Fibroblast of the aortic adventitia (primary cell): ENCODE measurements around the gene KRTAP4-2. TPM values are rescaled to one million over a fixed set of nuclear protein-coding genes. Genes with fewer than 3 reads are reported as not detected.
"Not testable (repeated sequence)": the region's sequence is repeated elsewhere in the genome, so short reads cannot be mapped to it uniquely, and the experiment has no call there.

Source experiments
- DNase-seq: peaks from one replicate; pipeline ENCODE4 v3.0.0-alpha.2; 2010; ENCODE audit warnings: low read depth
- H3K4me3 ChIP-seq: 2 replicates; pipeline ENCODE4 v1.5.1; 2011; ENCODE audit warnings: low read depth, mild to moderate bottlenecking, control low read depth, low read length, moderate library complexity
- total RNA-seq: library from RNA; depleted of rRNA; stranded (reverse); fragments of >200 nt; gene quantifications from 2 replicates; pipeline ENCODE4 v1.2.3, GENCODE V29; 2012; ENCODE audit warnings: low replicate concordance
- TF ChIP-seq, protein P1 (sequence below): IDR thresholded peaks from 2 replicates; pipeline ENCODE4 v1.5.1; 2011; ENCODE audit warnings: mild to moderate bottlenecking, low read length, control low read depth, inconsistent platforms; ENCODE audit not compliant: insufficient read depth

KRTAP4-2 gene
- total RNA-seq, 1 donor = not detected

DNA sequence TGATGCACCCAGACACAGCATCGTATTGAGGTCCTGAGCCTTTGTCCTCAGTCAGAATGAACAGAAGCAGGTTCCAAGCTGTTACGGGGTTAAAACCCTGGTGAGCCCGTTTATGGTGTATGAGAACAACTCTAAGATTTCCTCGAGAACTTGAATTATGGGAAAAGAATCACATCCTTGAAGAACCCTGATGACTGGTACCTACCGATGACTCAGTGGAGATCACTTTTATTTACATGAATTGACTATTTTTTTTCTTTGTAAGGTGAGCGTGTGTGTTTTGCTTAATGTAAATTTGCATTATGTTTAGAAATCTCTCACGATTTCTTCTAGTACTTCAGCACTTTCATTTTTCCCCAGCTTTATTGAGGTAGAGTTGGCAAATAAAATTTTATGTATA is 14.2 kb downstream of the KRTAP4-2 start:
- TF ChIP-seq, protein P1, sequence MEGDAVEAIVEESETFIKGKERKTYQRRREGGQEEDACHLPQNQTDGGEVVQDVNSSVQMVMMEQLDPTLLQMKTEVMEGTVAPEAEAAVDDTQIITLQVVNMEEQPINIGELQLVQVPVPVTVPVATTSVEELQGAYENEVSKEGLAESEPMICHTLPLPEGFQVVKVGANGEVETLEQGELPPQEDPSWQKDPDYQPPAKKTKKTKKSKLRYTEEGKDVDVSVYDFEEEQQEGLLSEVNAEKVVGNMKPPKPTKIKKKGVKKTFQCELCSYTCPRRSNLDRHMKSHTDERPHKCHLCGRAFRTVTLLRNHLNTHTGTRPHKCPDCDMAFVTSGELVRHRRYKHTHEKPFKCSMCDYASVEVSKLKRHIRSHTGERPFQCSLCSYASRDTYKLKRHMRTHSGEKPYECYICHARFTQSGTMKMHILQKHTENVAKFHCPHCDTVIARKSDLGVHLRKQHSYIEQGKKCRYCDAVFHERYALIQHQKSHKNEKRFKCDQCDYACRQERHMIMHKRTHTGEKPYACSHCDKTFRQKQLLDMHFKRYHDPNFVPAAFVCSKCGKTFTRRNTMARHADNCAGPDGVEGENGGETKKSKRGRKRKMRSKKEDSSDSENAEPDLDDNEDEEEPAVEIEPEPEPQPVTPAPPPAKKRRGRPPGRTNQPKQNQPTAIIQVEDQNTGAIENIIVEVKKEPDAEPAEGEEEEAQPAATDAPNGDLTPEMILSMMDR = no peak
- no peak for DNase-seq
- H3K4me3 ChIP-seq = no peak overlapping the region

DNA sequence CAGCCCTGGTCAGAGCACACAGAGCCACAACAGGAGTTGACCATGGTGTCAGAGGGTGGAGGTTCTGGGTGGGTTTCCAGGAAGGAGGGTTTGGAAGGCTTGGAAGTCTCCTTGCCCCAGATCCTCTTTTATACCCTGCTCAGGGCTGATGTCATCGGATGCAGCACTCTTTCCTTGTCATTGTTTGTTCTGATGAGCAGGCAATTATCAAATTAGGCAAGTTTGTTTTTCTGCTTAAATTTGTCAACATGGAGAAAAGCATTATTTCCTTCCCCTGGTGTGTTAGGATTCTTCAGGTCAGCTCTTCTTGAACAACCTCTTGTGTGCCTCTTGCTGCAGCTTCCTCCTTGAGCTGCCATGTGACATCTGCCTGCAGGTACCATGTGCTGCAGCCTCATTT is 17.4 kb downstream of the KRTAP4-2 start, which contains the start of gene KRTAP4-4:
Gene KRTAP4-4 (minus strand): TSS at position 101 of the 400 bp plus-strand sequence. CDS start 57 bp downstream, at position 44.
- no peak for DNase-seq
- H3K4me3 ChIP-seq = no peak within 1 kb of the TSS
- TF ChIP-seq, protein P1 = no peak

DNA sequence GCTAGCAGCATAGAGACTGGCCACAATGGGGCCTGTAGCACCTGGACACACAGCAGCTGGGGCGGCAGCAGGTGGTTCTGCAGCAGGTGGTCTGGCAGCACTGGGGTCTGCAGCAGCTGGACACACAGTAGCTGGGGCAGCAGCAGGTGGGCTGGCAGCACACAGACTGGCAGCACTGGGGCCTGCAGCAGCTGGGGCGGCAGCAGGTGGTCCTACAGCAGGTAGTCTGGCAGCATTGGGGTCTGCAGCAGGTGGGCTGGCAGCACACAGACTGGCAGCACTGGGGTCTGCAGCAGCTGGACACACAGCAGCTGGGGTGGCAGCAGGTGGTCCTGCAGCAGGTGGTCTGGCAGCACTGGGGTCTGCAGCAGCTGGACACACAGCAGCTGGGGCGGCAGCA is 17.8 kb downstream of the KRTAP4-2 start:
- H3K4me3 ChIP-seq, DNase-seq: not testable (repeated sequence)

DNA sequence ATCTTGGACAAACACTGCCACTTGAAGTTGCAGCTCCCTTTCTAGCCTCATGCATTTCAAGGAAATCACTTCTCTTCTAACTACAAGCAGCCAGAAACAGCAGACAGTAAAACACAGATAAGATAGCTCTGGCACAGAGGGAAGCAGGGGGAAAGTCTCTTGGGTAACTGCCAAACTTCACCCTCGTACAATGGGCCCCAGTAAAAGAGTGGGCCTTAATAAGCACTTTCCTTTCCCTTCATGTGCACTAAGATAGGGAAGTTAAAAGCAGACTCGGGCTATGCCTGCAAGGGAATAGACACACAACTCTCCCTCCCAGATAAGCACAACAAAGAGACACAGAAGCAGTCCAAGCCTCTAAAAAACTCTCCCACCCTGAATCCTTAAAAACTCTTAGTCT is 24.2 kb downstream of the KRTAP4-2 start:
- no peak for DNase-seq
- H3K4me3 ChIP-seq = no peak overlapping the region
- TF ChIP-seq, protein P1 = no peak

DNA sequence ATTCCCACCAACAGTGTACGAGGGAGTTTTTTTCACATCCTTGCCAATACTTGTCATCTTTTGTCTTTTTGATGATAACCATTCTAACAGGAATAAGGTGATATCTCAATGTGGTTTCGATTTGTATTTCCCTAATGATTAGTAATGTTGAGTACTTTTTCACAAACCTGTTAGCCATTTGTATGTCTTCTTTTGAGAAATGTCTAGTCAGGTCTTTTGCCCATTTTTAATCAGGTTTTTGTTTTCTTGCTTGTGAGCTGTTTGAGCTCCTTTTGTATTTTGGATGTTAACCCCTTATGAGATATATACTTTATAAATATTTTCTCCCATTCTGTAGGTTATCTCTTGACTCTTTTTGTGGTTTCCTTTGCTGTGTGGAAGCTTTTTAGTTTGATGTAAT is 26.5 kb downstream of the KRTAP4-2 start:
- TF ChIP-seq, protein P1 = no peak
- no peak overlapping the region for H3K4me3 ChIP-seq
- DNase-seq = no peak

DNA sequence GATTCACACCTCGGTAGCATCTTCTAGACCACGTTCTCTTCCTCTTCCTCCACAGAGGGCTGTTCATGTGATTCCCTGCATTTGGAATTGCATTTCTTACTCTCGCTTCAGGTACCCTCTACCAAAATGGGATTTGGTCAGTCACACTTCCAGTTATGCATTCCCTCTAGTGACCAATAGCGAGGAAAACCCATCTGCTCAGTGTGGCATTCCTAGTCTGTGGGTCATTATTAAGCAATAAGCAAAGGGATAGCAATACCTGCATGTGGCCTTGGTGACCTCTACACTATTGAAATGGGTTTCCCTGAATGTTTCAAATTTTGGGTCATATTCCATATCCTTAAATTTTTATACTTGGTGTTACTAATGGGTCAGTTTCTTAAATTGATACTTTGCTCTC is 28.0 kb downstream of the KRTAP4-2 start:
- TF ChIP-seq, protein P1 = no peak
- no peak overlapping the region for H3K4me3 ChIP-seq
- DNase-seq = no peak

DNA sequence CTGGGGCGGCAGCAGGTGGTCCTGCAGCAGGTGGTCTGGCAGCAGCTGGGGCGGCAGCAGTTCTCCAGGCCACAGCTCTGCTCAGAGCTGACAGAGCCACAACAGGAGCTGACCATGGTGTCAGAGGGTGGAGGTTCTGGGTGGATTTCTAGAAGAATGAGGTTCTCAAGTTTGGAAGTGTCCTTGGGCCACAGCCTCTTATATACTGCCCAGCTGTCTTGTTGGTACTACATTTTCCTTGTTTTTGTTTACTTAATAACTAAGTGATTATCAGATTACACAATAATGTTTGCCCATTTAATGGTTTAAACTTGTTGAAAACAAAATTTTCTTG is 28.4 kb downstream of the KRTAP4-2 start, which contains the start of gene KRTAP4-5:
Gene KRTAP4-5 (minus strand): TSS at position 174 of the 334 bp plus-strand sequence. CDS start 58 bp downstream, at position 116.
- DNase-seq = no peak
- TF ChIP-seq, protein P1 = no peak
- H3K4me3 ChIP-seq = no peak within 1 kb of the TSS

DNA sequence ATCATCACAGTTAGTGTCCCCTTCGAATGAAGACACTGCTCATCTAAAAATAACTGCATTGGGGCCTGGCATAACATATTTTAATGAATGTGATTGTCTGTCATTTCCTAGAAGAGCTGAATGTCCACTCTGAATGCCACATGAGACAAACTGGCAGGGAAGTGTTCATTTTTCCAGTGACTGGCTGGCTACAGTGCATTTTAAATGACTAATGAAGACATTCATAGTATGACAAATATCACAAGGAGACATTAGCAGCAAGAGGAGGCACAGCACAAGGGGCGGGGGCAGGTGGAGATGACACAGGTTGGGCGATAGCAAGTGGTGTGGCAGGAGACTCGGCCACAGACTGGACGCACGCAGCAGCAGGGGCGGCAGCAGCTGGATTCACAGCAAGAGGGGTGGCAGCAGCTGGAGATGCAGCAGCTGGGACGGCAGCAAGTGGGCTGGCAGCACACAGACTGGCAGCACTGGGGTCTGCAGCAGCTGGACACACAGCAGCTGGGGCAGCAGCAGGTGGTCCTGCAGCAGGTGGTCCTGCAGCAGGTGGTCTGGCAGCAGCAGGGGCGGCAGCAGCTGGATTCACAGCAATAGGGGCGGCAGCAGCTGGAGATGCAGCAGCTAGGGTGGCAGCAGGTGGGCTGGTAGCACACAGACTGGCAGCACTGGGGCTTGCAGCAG is 28.9 kb downstream of the KRTAP4-2 start:
- not testable (repeated sequence) for H3K4me3 ChIP-seq, DNase-seq
